Measurements from ENCODE around the gene P3H2. TPM values are rescaled to one million over a fixed set of nuclear protein-coding genes. Genes with fewer than 3 reads are reported as not detected.

P3H2 gene
- total and polyA plus RNA-seq, 9 of the 15 experiments (the other 6 are each of a cell fraction or from before 2014, with no cell fraction given), result 0.04 to 0.26 (median 0.22) TPM; not detected in 6

- FAIRE-seq (no peak), ATAC-seq (no peak), DNase-seq (ENCODE audit: extremely low read depth in 1 of 4, low spot score in 3 of 4) (no peak)
- Histone ChIP-seq H3K9me3 (replicated peaks; ENCODE audit: control insufficient read depth, insufficient read depth, low read depth, low read length) (no peaks in the 10 kb centered on the region), H3K27ac (ENCODE audit: extremely low read depth, low read depth, low read length) (no peak overlapping the region), H3K4me3 (no peak overlapping the region), H4K20me1 (replicated peaks; ENCODE audit: control insufficient read depth, insufficient read depth, low read length) (no peaks in the 10 kb centered on the region), H3K27me3 (ENCODE audit: control insufficient read depth in 2 of 2, insufficient read depth in 2 of 2, low read length in 2 of 2) (no peaks in the 10 kb centered on the region), H2AFZ (ENCODE audit: low read depth, low read length) (no peak overlapping the region), H3K9ac (ENCODE audit: insufficient read depth in 1 of 2, low read depth in 2 of 2, low read length in 2 of 2) (no peak overlapping the region), H3K4me2 (ENCODE audit: insufficient read depth, low read length) (no peak overlapping the region), H3K4me1 (replicated peaks in 1 of 2; ENCODE audit: control insufficient read depth in 2 of 2, insufficient read depth in 2 of 2, low read length in 2 of 2) (no peaks in the 10 kb centered on the region), H3K79me2 (ENCODE audit: control insufficient read depth, insufficient read depth, low read length) (no peaks in the 10 kb centered on the region), H3K36me3 (ENCODE audit: control insufficient read depth, insufficient read depth, low read length) (no peaks in the 10 kb centered on the region), H3K9me1 (ENCODE audit: control insufficient read depth, insufficient read depth, low read length) (no peaks in the 10 kb centered on the region)
- TF ChIP-seq RAD21 (CRISPR knock-in tag; conservative IDR thresholded peaks at IDR 0.05 in 1 of 2, IDR thresholded peaks at IDR 0.05 in 1 of 2) (no peak), ESRRB (CRISPR knock-in tag; IDR thresholded peaks at IDR 0.05; ENCODE audit: borderline replicate concordance) (no peak), PTTG1 (tag; IDR thresholded peaks at IDR 0.05; ENCODE audit: low read depth) (no peak), OTX1 (CRISPR knock-in tag; IDR thresholded peaks at IDR 0.05) (no peak), CBX2 (IDR thresholded peaks at IDR 0.05; ENCODE audit: insufficient read depth, low read length, poor library complexity, severe bottlenecking) (no peak), FOXA1 (IDR thresholded peaks at IDR 0.05; ENCODE audit: borderline replicate concordance) (no peak), ZNF408 (CRISPR knock-in tag; IDR thresholded peaks at IDR 0.05; ENCODE audit: low read depth) (no peak), IFI16 (CRISPR knock-in tag; IDR thresholded peaks at IDR 0.05) (no peak), DLX4 (CRISPR knock-in tag; IDR thresholded peaks at IDR 0.05) (no peak), ZNF551 (CRISPR knock-in tag; IDR thresholded peaks at IDR 0.05) (no peak), SNRNP70 (optimal IDR thresholded peaks at IDR 0.05; ENCODE audit: low read depth, low read length) (no peak), KDM4B (IDR thresholded peaks at IDR 0.05; ENCODE audit: borderline replicate concordance in 2 of 2, low read depth in 1 of 2) (no peak)
- CTCF ChIA-PET (ENCODE audit: low intra/inter-chr PET ratio), result no interaction called here
- BruUV-seq (replicated peaks), result no TSS peak
- 0% methylated on average over 1 of the region's 1 CpG for WGBS (ENCODE audit: insufficient coverage, low coverage, missing lambda C conversion rate)
- POLR2A ChIA-PET, result no interaction called here
- intact Hi-C loops (cut with micrococcal nuclease), result no loop called here
- in situ Hi-C loops (cut with MboI), result no loop called here
Observed at GRCh38 chr3:190009614-190010013, 111.1 kb downstream of the P3H2 start.
